OCI-LY3 (cell line): ENCODE results near the gene MDM1.

Experiments
- H2AFZ ChIP-seq: fragments of 200-600, 300-600 bp; shearing (Covaris generic); 2 replicates; pipeline ENCODE4 v1.6.0; 2014; ENCODE audit warnings: antibody characterized with exemption, low read depth, low read length
- H3K27ac ChIP-seq: fragments of 200-600, 300-600 bp; sonication (generic); 2 replicates; pipeline ENCODE4 v1.5.1; 2014; ENCODE audit warnings: mild to moderate bottlenecking, low read length, moderate library complexity, mixed read lengths
- H3K27me3 ChIP-seq: fragments of 200-600, 300-600 bp; sonication (generic); 2 replicates; pipeline ENCODE4 v1.6.1; 2014; ENCODE audit warnings: low read depth, low read length, mixed read lengths
- H3K36me3 ChIP-seq: fragments of 200-600, 300-600 bp; sonication (generic); replicated peaks from 2 replicates; pipeline ENCODE3; 2014; ENCODE audit warnings: low read depth, low read length, mixed read lengths
- H3K4me1 ChIP-seq: fragments of 300-600, 200-600 bp; sonication (generic); 2 replicates; pipeline ENCODE4 v1.6.1; 2014; ENCODE audit warnings: low read length, mixed read lengths
- H3K4me2 ChIP-seq: fragments of 200-600, 300-600 bp; sonication (generic); 2 replicates; pipeline ENCODE4 v1.6.1; 2014; ENCODE audit warnings: low read length, mixed read lengths
- H3K4me3 ChIP-seq: fragments of 300-600, 200-600 bp; sonication (generic); 2 replicates; pipeline ENCODE4 v1.5.1; 2014; ENCODE audit warnings: antibody characterized with exemption, mild to moderate bottlenecking, low read length, moderate library complexity
- H3K79me2 ChIP-seq: fragments of 300-600, 200-600 bp; shearing (Covaris generic); 2 replicates; pipeline ENCODE4 v1.6.1; 2014; ENCODE audit warnings: mild to moderate bottlenecking, low read length, mixed read lengths
- H3K9ac ChIP-seq: fragments of 300-600, 200-600 bp; shearing (Covaris generic); 2 replicates; pipeline ENCODE4 v1.6.0; 2014; ENCODE audit warnings: mild to moderate bottlenecking, low read length, moderate library complexity
- H3K9me3 ChIP-seq: fragments of 200-600, 300-600 bp; shearing (Covaris generic); 2 replicates; pipeline ENCODE4 v1.6.1; 2014; ENCODE audit warnings: low read length, mixed read lengths; ENCODE audit not compliant: insufficient read depth
- H4K20me1 ChIP-seq: fragments of 200-600, 300-600 bp; sonication (generic); 2 replicates; pipeline ENCODE4 v1.6.1; 2016; ENCODE audit warnings: low read length, mixed read lengths; ENCODE audit not compliant: insufficient read depth
- EZH2phosphoT487 ChIP-seq: fragments of 200-600 bp; shearing (Covaris generic); IDR thresholded peaks from 2 replicates; pipeline ENCODE4 v1.6.1; 2018; ENCODE audit warnings: antibody characterized with exemption, mixed run types, low read depth
- TF ChIP-seq, protein P1 (sequence below): fragments of 200-600, 300-600 bp; sonication (generic); IDR thresholded peaks from 2 replicates; pipeline ENCODE4 v1.5.1; 2014; ENCODE audit warnings: antibody characterized with exemption, low read length, low read depth

Gene MDM1

DNA sequence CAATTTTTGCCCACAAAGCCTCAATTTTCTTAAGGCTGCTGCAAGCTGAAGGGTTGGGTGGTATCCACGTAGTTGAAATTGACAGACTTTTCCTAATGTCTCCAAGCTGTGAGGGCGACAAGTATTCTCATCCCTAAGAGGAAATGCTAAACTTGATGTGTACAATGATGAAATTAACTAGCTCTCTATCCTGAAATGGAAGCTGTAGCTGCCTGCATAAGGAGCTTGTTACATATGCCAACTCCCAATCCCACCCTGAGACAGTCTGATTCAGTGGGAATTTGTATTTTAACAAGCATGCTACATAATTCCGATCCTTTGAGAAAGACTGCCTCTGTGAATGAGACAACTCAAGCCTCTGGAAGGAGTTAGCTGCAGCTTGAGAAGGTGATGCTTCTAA, 45.7 kb upstream of the MDM1 start:
- TF ChIP-seq, protein P1, sequence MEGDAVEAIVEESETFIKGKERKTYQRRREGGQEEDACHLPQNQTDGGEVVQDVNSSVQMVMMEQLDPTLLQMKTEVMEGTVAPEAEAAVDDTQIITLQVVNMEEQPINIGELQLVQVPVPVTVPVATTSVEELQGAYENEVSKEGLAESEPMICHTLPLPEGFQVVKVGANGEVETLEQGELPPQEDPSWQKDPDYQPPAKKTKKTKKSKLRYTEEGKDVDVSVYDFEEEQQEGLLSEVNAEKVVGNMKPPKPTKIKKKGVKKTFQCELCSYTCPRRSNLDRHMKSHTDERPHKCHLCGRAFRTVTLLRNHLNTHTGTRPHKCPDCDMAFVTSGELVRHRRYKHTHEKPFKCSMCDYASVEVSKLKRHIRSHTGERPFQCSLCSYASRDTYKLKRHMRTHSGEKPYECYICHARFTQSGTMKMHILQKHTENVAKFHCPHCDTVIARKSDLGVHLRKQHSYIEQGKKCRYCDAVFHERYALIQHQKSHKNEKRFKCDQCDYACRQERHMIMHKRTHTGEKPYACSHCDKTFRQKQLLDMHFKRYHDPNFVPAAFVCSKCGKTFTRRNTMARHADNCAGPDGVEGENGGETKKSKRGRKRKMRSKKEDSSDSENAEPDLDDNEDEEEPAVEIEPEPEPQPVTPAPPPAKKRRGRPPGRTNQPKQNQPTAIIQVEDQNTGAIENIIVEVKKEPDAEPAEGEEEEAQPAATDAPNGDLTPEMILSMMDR = no peak
- TF ChIP-seq EZH2phosphoT487 = no peak
- no peak overlapping the region for H3K4me2 ChIP-seq
- H2AFZ ChIP-seq = no peak overlapping the region
- no peaks in the 10 kb centered on the region for H3K9me3 ChIP-seq
- H3K4me3 ChIP-seq = no peak overlapping the region
- H3K9ac ChIP-seq = no peak overlapping the region
- H3K4me1 ChIP-seq = peaks cover 7% of the 10 kb centered on the region; the same call in 1 of the 2 replicates
- no peaks in the 10 kb centered on the region for H3K36me3 ChIP-seq
- H3K27me3 ChIP-seq = peaks cover 5% of the 10 kb centered on the region; the same call in 1 of the 2 replicates
- H4K20me1 ChIP-seq = no peaks in the 10 kb centered on the region
- H3K27ac ChIP-seq = no peak overlapping the region
- no peaks in the 10 kb centered on the region for H3K79me2 ChIP-seq

DNA sequence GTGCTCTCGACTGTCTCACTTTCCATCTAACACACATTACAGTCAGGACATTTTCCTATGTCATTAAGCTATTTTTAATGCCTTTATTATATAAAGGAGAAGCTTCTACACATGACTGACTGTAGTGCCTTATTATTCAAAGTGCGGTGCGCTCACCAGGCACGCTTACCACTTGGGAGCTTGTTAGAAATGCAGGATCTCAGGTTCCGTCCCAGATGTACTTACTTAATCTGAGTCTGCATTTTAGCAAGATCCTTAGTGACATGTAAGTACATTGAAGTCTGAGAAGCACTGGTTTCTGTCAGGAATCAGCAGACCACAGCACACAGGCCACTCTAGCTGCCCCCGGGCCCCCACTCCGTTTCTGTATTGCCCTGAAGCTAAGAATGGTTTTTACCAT, 44.7 kb upstream of the MDM1 start:
- H3K27ac ChIP-seq = no peak overlapping the region
- no peaks in the 10 kb centered on the region for H3K9me3 ChIP-seq
- H3K36me3 ChIP-seq = no peaks in the 10 kb centered on the region
- H3K4me2 ChIP-seq = no peak overlapping the region
- H4K20me1 ChIP-seq = no peaks in the 10 kb centered on the region
- no peak overlapping the region for H3K4me3 ChIP-seq
- TF ChIP-seq EZH2phosphoT487 = no peak
- TF ChIP-seq, protein P1 = no peak
- H2AFZ ChIP-seq = no peak overlapping the region
- H3K9ac ChIP-seq = no peak overlapping the region
- peaks cover 5% of the 10 kb centered on the region; the same call in 1 of the 2 replicates for H3K27me3 ChIP-seq
- peaks cover 7% of the 10 kb centered on the region; the same call in 1 of the 2 replicates for H3K4me1 ChIP-seq
- no peaks in the 10 kb centered on the region for H3K79me2 ChIP-seq

DNA sequence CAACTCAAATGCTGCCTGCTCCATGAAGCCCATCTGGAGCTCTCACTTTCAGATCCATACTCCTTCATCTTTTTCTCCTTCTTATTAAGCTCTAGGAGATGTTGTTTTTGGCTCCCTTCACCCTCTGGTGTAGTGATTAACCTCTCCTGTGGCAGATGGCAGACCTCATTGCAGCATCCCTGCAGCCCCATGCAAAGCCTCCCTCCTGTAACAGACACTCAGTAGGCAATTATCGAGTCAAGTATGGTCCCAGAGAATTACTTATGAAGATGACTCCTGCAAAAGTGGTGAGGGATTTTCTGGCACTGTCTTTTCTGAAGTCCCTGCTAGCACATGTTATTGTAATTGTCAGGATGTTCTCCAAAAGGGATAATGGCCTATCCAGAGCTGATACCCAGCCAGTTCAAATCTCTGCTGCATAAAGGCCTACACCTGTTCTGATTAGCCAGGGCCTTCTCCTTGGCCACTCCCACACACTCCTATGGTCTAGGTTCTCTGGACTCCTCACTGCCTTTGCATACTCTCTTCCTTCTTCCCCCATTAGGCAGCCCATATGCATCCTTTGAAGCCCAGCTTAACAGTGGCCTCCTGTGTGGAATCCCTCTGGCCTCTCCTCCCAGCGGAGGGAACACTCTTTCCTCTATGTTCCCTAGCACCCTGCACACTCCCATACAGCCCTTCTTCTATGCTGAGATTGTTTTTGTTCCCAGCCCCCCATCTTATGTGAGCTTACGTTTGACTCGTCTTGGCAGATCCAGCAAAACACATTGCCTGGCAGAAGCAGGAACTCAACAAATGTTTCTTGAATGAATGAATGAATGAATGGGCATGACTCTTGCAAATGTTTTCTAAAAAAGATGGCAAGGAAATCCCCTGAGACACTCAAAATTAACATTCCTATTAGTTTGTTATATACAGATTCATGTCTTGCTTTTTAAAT, 43.9 kb upstream of the MDM1 start:
- H3K27ac ChIP-seq = no peak overlapping the region

More for the DNA sequence above, 43.9 kb upstream of the MDM1 start:
- Histone ChIP-seq H3K4me2 (no peak overlapping the region), H3K79me2 (no peaks in the 10 kb centered on the region), H2AFZ (no peak overlapping the region), H3K27me3 (peaks cover 5% of the 10 kb centered on the region; the same call in 1 of the 2 replicates), H3K4me3 (no peak overlapping the region), H3K9me3 (no peaks in the 10 kb centered on the region), H3K4me1 (peaks cover 7% of the 10 kb centered on the region; the same call in 1 of the 2 replicates), H3K9ac (no peak overlapping the region), H3K36me3 (no peaks in the 10 kb centered on the region), H4K20me1 (no peaks in the 10 kb centered on the region)
- no peak for TF ChIP-seq EZH2phosphoT487
- TF ChIP-seq, protein P1 = no peak
